Astrocyte (in vitro differentiated cells and primary cell): ENCODE results near the gene TULP4. TPM values are rescaled to one million over a fixed set of nuclear protein-coding genes. Genes with fewer than 3 reads are reported as not detected.

Experiments
- DNase-seq: peaks from one replicate; pipeline ENCODE4 v3.0.0-alpha.2; 2010; ENCODE audit warnings: low read depth
- FAIRE-seq: peaks from 2 replicates; lab custom pipeline; 2011; peaks lifted over from hg19 to GRCh38; lab: Jason Lieb, UNC
- H2AFZ ChIP-seq: 2 replicates; pipeline ENCODE4 v1.6.0; 2012; ENCODE audit warnings: low read depth, low read length, inconsistent platforms
- H3K27ac ChIP-seq: 2 replicates; pipeline ENCODE4 v1.5.1; 2011; ENCODE audit warnings: low read depth, low read length, inconsistent platforms
- H3K27me3 ChIP-seq: 2 replicates; pipeline ENCODE4 v1.6.0; 2011; ENCODE audit warnings: low read length, inconsistent platforms; ENCODE audit not compliant: insufficient read depth
- H3K36me3 ChIP-seq: 2 replicates; pipeline ENCODE4 v1.5.1; 2011; ENCODE audit warnings: low read length, inconsistent platforms; ENCODE audit not compliant: insufficient read depth
- H3K4me1 ChIP-seq: 2 replicates; pipeline ENCODE4 v1.5.1; 2011; ENCODE audit warnings: low read length, inconsistent platforms; ENCODE audit not compliant: insufficient read depth
- H3K4me2 ChIP-seq: 2 replicates; pipeline ENCODE4 v1.6.0; 2012; ENCODE audit warnings: low read length, inconsistent platforms
- H3K4me3 ChIP-seq: 2 replicates; pipeline ENCODE4 v1.5.1; 2011; ENCODE audit warnings: low read depth, mild to moderate bottlenecking, low read length, inconsistent platforms; ENCODE audit not compliant: insufficient read depth
- H3K79me2 ChIP-seq: 2 replicates; pipeline ENCODE4 v1.6.0; 2012; ENCODE audit warnings: mild to moderate bottlenecking, low read length, inconsistent platforms; ENCODE audit not compliant: insufficient read depth
- H3K9ac ChIP-seq: 2 replicates; pipeline ENCODE4 v1.6.0; 2012; ENCODE audit warnings: mild to moderate bottlenecking, low read length, inconsistent platforms
- H3K9me3 ChIP-seq: 2 replicates; pipeline ENCODE4 v1.5.1; 2012; ENCODE audit warnings: low read depth, mild to moderate bottlenecking, low read length, inconsistent platforms; ENCODE audit not compliant: insufficient read depth
- H4K20me1 ChIP-seq: 2 replicates; pipeline ENCODE4 v1.6.0; 2012; ENCODE audit warnings: low read length, inconsistent platforms; ENCODE audit not compliant: insufficient read depth
- H3K27ac Mint-ChIP-seq: one replicate; pipeline ENCODE4 v1.8.0; 2021; ENCODE audit warnings: mild to moderate bottlenecking, mixed read lengths; ENCODE audit not compliant: unreplicated experiment
- H3K27me3 Mint-ChIP-seq: one replicate; pipeline ENCODE4 v1.8.0; 2021; ENCODE audit warnings: low read depth, mixed read lengths; ENCODE audit not compliant: unreplicated experiment
- H3K36me3 Mint-ChIP-seq: one replicate; pipeline ENCODE4 v1.8.0; 2021; ENCODE audit warnings: low read depth, mixed read lengths; ENCODE audit not compliant: unreplicated experiment
- H3K4me1 Mint-ChIP-seq: one replicate; pipeline ENCODE4 v1.8.0; 2021; ENCODE audit warnings: low read depth, mixed read lengths; ENCODE audit not compliant: unreplicated experiment
- H3K4me3 Mint-ChIP-seq: one replicate; pipeline ENCODE4 v1.8.0; 2021; ENCODE audit warnings: mild to moderate bottlenecking, moderate library complexity, mixed read lengths; ENCODE audit not compliant: unreplicated experiment
- H3K9me3 Mint-ChIP-seq: one replicate; pipeline ENCODE4 v1.8.0; 2021; ENCODE audit warnings: mild to moderate bottlenecking, mixed read lengths; ENCODE audit not compliant: unreplicated experiment
- EZH2 ChIP-seq: IDR thresholded peaks from 2 replicates; pipeline ENCODE4 v1.6.1; 2012; ENCODE audit warnings: mild to moderate bottlenecking, low read length, inconsistent platforms; ENCODE audit not compliant: insufficient read depth
- total RNA-seq: library from RNA; stranded (reverse); gene quantifications from 2 replicates; pipeline ENCODE4 v1.2.1, GENCODE V29; 2021
- TF ChIP-seq, protein P1 (sequence below): IDR thresholded peaks from 2 replicates; pipeline ENCODE4 v1.5.1; 2011; ENCODE audit warnings: low read depth, mild to moderate bottlenecking, inconsistent platforms, low read length, moderate library complexity; ENCODE audit not compliant: insufficient read depth

TULP4 gene
- total RNA-seq, 1 donor from 2014 or later: 91.2 TPM

DNA sequence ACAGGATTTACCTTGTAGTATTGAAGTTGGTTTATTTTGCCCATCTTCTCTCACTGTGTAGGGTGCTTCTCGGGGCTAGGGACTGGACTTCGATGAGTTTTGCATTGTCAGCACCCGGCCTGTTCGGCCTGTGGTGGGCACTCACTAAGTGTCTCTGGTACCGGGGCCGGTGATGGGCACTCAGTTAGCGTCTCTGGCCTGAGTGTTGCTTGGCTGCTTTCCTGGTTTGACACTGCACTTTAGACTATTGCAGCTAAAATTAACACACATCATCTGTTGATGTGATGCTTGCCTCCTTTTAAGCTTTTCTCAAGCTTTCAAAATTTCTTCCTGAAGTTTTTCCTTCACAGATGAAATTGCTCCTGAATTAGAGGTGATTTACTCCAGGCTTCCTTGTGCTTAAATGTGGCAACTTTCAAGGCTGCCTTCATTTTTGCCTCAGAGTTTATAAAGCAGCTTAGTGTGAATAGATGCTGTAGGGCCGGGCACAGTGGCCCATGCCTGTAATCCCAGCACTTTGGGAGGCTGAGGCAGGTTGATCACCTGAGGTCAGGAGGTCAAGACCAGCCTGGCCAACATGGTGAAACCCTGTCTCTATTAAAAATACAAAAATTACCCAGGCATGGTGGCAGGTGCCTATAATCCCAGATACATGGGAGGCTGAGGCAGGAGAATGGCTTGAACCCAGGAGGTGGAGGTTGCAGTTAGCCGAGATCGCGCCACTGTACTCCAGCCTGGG lies 41.7 kb upstream of the TULP4 start:
- H3K9ac ChIP-seq: no peak overlapping the region
- no peak overlapping the region for H3K4me2 ChIP-seq
- H3K79me2 ChIP-seq: peaks cover 34% of the 10 kb centered on the region
- Mint-ChIP-seq H3K36me3 (peaks cover 16% of the 10 kb centered on the region), H3K27ac (no peak overlapping the region), H3K4me3 (no peak overlapping the region), H3K4me1 (no peaks in the 10 kb centered on the region), H3K9me3 (no peaks in the 10 kb centered on the region), H3K27me3 (no peaks in the 10 kb centered on the region)
- H2AFZ ChIP-seq: no peak overlapping the region
- no peaks in the 10 kb centered on the region for H3K4me1 ChIP-seq
- FAIRE-seq (no peak), DNase-seq (no peak)
- no peak for TF ChIP-seq EZH2
- TF ChIP-seq, protein P1, sequence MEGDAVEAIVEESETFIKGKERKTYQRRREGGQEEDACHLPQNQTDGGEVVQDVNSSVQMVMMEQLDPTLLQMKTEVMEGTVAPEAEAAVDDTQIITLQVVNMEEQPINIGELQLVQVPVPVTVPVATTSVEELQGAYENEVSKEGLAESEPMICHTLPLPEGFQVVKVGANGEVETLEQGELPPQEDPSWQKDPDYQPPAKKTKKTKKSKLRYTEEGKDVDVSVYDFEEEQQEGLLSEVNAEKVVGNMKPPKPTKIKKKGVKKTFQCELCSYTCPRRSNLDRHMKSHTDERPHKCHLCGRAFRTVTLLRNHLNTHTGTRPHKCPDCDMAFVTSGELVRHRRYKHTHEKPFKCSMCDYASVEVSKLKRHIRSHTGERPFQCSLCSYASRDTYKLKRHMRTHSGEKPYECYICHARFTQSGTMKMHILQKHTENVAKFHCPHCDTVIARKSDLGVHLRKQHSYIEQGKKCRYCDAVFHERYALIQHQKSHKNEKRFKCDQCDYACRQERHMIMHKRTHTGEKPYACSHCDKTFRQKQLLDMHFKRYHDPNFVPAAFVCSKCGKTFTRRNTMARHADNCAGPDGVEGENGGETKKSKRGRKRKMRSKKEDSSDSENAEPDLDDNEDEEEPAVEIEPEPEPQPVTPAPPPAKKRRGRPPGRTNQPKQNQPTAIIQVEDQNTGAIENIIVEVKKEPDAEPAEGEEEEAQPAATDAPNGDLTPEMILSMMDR: no peak
- peaks cover 23% of the 10 kb centered on the region for H4K20me1 ChIP-seq
- H3K27ac ChIP-seq: no peak overlapping the region
- H3K36me3 ChIP-seq: no peaks in the 10 kb centered on the region
- H3K27me3 ChIP-seq: no peaks in the 10 kb centered on the region
- no peaks in the 10 kb centered on the region for H3K9me3 ChIP-seq
- no peak overlapping the region for H3K4me3 ChIP-seq

DNA sequence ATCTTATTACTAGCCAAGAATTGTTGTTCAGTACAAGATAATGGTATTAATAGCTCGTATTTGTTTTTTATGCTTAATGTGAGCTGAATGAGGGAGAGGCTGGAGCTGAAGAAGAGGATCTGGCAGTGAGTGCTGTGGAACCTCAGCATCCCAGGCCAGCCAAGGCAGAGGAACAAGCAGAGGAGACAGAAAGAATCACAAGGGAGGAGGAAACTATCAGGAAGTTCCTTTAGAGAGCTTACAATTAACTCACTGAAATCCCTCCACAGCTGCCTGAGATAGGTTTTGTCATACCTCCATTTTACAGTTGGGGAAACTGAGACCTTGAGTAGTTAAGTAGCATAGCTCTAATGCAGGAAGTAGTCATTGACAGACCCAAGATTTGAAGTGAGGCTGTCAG lies 39.9 kb upstream of the TULP4 start:
- DNase-seq (no peak), FAIRE-seq (no peak)
- Mint-ChIP-seq H3K27me3 (no peaks in the 10 kb centered on the region), H3K4me1 (no peaks in the 10 kb centered on the region), H3K4me3 (no peak overlapping the region), H3K9me3 (no peaks in the 10 kb centered on the region), H3K27ac (no peak overlapping the region), H3K36me3 (peaks cover 16% of the 10 kb centered on the region)
- Histone ChIP-seq H3K4me2 (no peak overlapping the region), H3K79me2 (peaks cover 29% of the 10 kb centered on the region), H3K9ac (no peak overlapping the region), H3K27ac (no peak overlapping the region), H3K4me3 (no peak overlapping the region), H3K36me3 (no peaks in the 10 kb centered on the region), H4K20me1 (peaks cover 20% of the 10 kb centered on the region), H3K27me3 (no peaks in the 10 kb centered on the region), H2AFZ (no peak overlapping the region), H3K9me3 (no peaks in the 10 kb centered on the region), H3K4me1 (no peaks in the 10 kb centered on the region)
- no peak for TF ChIP-seq EZH2
- TF ChIP-seq, protein P1: no peak

DNA sequence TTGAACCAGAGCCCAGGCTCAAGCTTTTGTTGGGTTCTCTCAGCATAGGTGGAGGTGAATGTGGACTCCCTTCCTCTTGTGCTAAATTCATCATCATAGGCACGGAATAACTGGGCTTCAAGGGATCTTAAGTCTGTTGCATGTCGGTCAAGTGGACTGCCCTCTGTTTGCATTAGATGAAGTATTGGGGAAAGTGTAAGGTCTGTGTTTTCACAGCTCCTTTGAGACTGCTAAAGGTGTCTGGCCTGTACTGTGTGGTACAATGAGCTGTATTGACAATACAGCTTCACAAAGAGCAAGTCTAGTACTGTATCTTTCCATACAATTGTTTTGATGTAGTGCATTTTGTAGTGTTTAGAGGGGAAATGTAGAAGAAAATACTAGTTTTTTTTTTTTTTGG lies 34.3 kb upstream of the TULP4 start:
- H3K9ac ChIP-seq: no peak overlapping the region
- Mint-ChIP-seq H3K4me3 (no peak overlapping the region), H3K4me1 (no peaks in the 10 kb centered on the region), H3K9me3 (no peaks in the 10 kb centered on the region), H3K27me3 (no peaks in the 10 kb centered on the region), H3K27ac (no peak overlapping the region), H3K36me3 (peaks cover 13% of the 10 kb centered on the region)
- H3K4me2 ChIP-seq: no peak overlapping the region
- H4K20me1 ChIP-seq: peaks cover 22% of the 10 kb centered on the region
- FAIRE-seq: no peak
- no peaks in the 10 kb centered on the region for H3K9me3 ChIP-seq
- H3K27me3 ChIP-seq: no peaks in the 10 kb centered on the region
- H3K4me1 ChIP-seq: no peaks in the 10 kb centered on the region
- TF ChIP-seq, protein P1: no peak
- TF ChIP-seq EZH2: no peak
- no peak for DNase-seq
- no peaks in the 10 kb centered on the region for H3K36me3 ChIP-seq
- peaks cover 45% of the 10 kb centered on the region for H3K79me2 ChIP-seq
- H2AFZ ChIP-seq: no peak overlapping the region
- H3K27ac ChIP-seq: no peak overlapping the region
- H3K4me3 ChIP-seq: no peak overlapping the region
